Stimulated activated CD8-positive, alpha-beta memory T cell treated with anti-CD3 and anti-CD28 coated beads, Interleukin-15, amount 100 ng/mL, for 24 hours (primary cell): ENCODE results near the gene PPFIA4.
"Not testable (repeated sequence)": the region's sequence is repeated elsewhere in the genome, so short reads cannot be mapped to it uniquely, and the experiment has no call there.

ENCODE experiments used
- DNase-seq: peaks from one replicate; pipeline ENCODE4 v3.0.0-alpha.2; 2020; ENCODE audit warnings: low read depth

Gene PPFIA4

GRCh38 chr1:203017061-203017460 lies 9.2 kb upstream of the PPFIA4 start:
- DNase-seq, result no peak

GRCh38 chr1:203017692-203018091 lies 8.6 kb upstream of the PPFIA4 start:
- DNase-seq, result no peak

- not testable (repeated sequence) for DNase-seq
Measured at GRCh38 chr1:203022855-203023254, 3.4 kb upstream of the PPFIA4 start.

GRCh38 chr1:203025686-203026030 lies 633 bp upstream of the PPFIA4 start:
- DNase-seq, result no peak

- DNase-seq, result no peak
Measured at GRCh38 chr1:203026666-203027663, 674 bp downstream of the PPFIA4 start.

DNA sequence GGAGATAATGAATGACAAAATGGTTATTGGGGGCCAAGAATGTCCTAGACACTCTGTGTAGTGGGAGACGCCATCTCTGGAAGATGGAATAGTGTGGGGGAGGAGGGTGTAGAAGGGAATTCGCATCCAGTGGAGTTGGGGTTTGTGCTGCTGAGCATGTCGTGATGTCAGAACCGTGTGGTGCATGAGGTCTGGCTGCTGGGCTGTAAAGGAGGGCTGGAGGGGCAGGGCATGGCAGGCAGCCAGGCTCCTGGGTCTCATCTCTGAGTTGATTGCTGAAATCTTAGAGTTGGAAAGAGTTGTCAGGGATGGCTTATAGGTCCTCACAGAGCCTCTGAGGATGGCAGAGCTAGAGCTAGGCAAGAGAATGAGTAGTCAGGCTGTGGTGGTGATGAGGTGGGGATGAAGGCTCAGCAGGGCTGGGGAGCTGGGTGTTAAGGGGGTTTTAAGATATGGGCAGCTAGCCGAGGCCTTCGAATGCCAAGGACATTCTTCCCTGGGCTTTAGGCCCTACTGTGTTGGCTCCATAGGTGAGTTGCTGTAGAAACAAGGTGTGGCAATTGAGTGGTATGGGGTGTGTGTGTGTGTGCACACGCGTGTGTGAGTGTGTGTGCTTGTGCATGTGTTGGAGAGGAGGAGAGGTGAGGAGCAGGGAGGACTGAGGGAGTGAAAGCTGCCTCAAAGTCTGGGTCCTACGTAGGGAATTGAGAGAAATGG lies 1.9 kb downstream of the PPFIA4 start:
- no peak for DNase-seq

DNA sequence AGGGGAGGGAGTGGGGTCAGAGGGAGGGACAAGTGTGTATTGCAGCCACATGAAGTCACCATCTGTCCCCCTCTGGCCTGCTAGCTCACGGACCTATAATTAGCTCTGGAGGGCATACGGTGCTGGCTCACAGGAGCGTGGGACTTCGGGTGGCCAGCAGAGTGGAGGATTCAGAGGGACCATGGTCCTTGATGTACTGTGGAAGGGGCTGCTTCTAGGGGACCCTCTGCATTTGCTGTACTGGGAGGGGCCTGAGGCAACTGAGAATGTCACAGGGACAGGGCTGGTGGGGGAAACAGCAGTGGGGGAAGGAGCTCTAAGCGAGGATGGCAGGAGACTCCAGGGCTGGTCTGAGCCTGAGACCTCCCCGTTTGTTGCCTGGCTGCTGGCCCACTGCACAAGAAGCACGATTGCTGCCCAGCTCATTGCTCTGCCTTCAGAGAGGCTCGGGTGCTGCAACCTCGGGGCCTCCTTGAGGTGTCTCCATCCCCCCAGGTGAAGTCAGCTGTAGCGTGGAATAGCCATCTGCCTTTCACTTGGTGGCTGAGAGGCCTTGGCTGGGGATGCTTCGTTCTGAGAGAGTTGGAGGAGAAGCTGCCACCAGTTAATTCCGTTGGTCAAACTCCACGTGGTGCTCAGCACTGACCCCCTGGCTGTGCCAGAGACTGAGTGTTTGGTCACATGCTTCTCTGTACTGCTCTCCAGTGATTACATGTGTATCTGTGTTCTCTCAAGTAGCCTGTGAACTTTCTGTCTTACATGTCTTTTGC lies 2.7 kb downstream of the PPFIA4 start:
- no peak for DNase-seq

GRCh38 chr1:203031467-203031866 lies 5.2 kb downstream of the PPFIA4 start:
- no peak for DNase-seq

GRCh38 chr1:203033287-203033686 lies 7.0 kb downstream of the PPFIA4 start:
- DNase-seq, result no peak

DNA sequence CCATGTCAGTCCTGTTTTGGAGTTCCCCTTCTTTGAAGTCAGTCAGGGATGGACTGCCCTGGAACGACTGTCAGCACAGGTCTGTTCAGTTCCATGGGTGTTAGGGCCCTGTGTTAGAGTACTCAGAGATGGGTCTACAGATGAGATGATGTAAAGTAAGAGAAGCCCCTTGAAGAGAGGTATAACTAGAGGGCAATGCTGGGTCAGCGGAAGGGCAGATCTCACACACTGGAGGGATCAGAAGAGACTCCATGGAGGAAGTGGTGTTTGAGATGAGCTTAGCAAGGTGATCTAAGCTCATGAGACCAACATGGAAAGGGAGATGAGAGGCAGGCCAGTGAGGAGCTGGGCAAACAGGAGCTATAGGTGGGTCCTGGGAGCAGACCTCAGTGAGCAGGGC lies 7.6 kb downstream of the PPFIA4 start:
- no peak for DNase-seq

DNA sequence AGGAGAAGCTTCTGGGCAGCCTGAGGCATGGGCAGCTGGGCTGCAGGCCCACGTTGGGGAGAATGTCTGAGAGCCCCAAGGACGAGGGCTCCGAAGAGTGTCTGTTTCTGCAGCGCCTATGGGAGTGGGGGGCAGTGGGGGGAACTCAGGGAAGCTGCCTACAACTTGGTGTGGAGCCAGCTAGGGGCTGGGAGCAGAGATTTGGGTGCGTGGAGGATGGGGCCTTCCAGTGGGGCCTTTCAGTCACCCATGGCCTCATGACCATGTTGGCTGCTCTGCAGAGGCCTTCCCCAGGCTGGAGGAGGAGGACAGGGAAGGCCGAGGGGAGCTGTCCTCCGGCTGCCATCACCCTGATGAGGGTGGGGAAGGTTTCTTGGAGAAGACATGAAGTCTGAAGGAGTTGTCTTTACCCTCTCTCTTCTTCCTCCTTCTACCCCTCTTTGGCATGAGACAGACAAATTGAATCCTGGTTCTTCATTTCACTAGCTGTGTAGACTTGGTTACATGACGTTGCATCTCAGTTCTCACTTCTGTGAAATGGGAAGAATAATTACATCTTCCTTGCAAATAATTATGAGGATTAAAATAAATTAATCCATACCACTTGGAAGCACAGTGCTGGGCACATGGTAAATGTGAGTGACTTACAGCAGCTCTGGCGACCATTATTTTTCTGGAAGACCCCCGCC lies 8.3 kb downstream of the PPFIA4 start:
- DNase-seq, result no peak

- DNase-seq, result no peak
Measured at GRCh38 chr1:203035111-203036000, 9.1 kb downstream of the PPFIA4 start.

DNA sequence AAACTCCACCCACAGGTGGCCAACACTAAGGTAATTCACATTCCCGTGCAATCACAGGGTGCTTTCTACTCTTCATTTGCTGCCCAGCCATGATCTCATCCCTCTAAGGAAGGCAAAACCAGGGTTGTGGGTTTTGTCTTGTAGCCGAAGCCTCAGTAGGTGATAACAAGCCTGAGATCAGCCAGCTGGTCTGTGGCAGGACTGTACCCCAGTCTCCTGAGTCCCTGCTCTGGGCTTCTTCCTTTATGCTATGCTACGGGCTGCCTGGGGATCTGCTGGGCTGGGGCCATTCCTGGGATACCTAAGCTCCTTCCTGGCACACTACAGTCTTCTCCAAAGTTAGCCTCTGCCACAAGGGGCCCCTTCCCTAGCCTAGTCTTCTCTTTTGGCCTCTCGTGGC lies 9.8 kb downstream of the PPFIA4 start:
- DNase-seq, result no peak

GRCh38 chr1:203036537-203036936 lies 10.2 kb downstream of the PPFIA4 start:
- DNase-seq, result no peak

DNA sequence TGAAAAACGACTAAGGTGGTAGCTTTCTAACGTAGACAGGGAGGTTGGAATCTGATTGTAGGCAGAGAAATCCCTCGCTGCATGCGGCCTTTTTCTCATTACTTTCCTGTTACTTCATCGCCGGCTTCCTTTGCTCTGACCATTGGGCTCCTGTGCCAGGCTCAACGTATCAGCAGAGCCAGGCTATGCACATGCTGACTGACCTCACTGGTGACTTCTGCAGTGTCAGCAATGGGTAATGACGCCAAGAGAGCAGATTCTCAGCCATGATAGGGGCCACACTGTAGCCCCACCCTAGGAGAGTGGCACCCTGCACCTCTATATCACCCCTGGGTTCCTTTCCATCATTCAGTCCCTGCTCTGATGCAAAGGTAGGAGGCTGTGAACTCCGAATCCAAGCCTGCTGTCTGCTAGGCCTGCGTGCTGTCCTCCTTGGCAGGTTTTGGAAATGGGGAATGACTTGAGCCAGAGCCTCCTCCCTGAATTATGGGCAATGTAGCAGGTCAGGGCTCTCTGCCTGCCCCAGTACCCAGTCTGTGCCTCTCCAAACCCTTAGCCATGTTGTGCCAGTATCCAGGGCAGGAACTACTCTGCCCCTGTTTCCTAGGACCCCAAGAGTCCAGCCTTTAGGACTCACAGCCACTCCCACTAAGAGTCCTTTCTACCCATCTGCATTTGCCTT lies 11.4 kb downstream of the PPFIA4 start:
- no peak for DNase-seq

GRCh38 chr1:203038217-203038741 lies 12.0 kb downstream of the PPFIA4 start:
- DNase-seq, result no peak

- DNase-seq, result peak; percentile 19
Measured at GRCh38 chr1:203038891-203039608, 12.8 kb downstream of the PPFIA4 start.

DNA sequence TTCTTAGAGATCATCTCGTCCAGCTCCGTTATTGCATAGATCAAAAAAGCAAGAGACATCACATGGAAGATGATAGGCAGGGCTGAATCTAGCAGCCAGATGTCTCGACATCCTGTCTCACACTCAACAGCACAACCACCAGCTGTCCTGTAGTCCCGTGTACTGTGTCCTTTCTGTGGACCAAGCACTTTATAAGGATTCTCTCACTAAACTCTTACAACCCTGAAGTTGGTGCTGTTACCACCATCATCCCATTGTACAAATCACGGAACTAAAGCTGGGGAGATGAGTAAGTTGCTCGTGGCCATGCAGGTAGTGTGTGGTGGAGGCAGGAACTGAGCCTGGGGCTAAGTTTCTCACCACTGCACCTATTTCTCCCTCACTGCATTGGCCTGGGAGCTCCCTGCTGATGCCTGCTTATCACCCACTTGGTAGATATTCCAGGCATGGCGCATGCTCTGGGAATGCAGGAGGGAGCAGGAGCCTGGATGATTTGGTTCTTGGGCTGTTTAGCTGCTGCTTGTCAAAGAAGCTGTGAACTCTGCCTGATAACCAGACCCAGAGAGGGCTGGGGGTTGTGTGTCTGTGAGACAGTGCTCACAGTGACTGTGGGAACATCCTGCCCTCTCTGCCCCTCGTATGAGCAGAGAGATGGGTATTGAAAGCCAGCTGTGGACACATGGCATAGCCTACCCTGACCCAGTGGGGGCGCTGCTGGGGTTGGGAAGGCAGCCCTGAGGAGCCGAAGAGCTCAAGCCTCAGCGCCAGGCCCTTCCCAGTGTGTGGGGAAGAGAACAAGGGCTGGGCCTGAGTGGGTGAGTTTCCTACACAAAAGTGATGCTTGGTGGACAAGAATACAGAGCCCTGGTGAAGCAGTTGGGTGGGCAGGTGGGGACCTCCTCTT lies 13.6 kb downstream of the PPFIA4 start:
- DNase-seq, result no peak
